Right lobe of liver (tissue), 4 donors: ENCODE results near the gene SNX32.

Experiments used
- CTCF ChIP-seq, 4 donors: fragments of 200-600 bp in 3 of 4; fragments of 450-650 bp in 1 of 4; IDR thresholded peaks; one replicate each; pipeline versions ENCODE4 v1.5.1 to v1.8.0; 2016 to 2022; ENCODE audit warnings: antibody characterized with exemption in 4 of 4, mild to moderate bottlenecking in 2 of 4
- POLR2A ChIP-seq: fragments of 450-650 bp; IDR thresholded peaks from one replicate; pipeline ENCODE4 v1.6.1; 2017; ENCODE audit warnings: antibody characterized with exemption, mild to moderate bottlenecking
- donor health status: DM: no; HTN: no; CAD: no.
- donor health status: DM: no; HTN: no; CAD: no.
- donor health status: DM: no; HTN: yes; CAD: no.

- TF ChIP-seq CTCF (IDR thresholded peaks at IDR 0.05) (no peak), POLR2A (no peak)
Measured at GRCh38 chr11:65865550-65866172, 31.9 kb downstream of the SNX32 start.
